Brain microvascular endothelial cell (primary cell): Measurements from ENCODE around the gene AQP7.
"Not testable (repeated sequence)": the region's sequence is repeated elsewhere in the genome, so short reads cannot be mapped to it uniquely, and the experiment has no call there.

Source experiments
- DNase-seq: peaks from one replicate; pipeline ENCODE4 v3.0.0-alpha.2; 2020
- H3K27ac ChIP-seq: fragments of 250-450 bp; sonication (Bioruptor Pico); 2 replicates; pipeline ENCODE4 v1.5.1; 2020; ENCODE audit warnings: mild to moderate bottlenecking, moderate library complexity
- H3K27me3 ChIP-seq: fragments of 250-450 bp; sonication (Bioruptor Pico); replicated peaks from 2 replicates; pipeline ENCODE4 v1.5.1; 2020; ENCODE audit warnings: mild to moderate bottlenecking
- H3K36me3 ChIP-seq: fragments of 250-450 bp; sonication (Bioruptor Pico); replicated peaks from 2 replicates; pipeline ENCODE4 v1.5.1; 2020; ENCODE audit warnings: mild to moderate bottlenecking
- H3K4me3 ChIP-seq: 2 replicates; pipeline ENCODE4 v1.5.1; 2011; ENCODE audit warnings: low read depth, mild to moderate bottlenecking, control low read depth, low read length, moderate library complexity
- CTCF ChIP-seq: IDR thresholded peaks from 2 replicates; pipeline ENCODE4 v1.5.1; 2011; ENCODE audit warnings: low read depth, mild to moderate bottlenecking, moderate library complexity, low read length, control low read depth, inconsistent platforms; ENCODE audit errors: missing control alignments
- in situ Hi-C: cut with HindIII; loops from 2 replicates; pipeline ENCODE4 v1.10.0; 2017; ENCODE audit warnings: low sequenced_read_pairs, low pct_ligation_motif_present

Gene AQP7

GRCh38 chr9:33388110-33388994, 14.0 kb downstream of the AQP7 start:
- no peak for DNase-seq
- in situ Hi-C loops = no loop called here
- no peak overlapping the region for H3K27ac ChIP-seq
- TF ChIP-seq CTCF = no peak
- no peaks in the 10 kb centered on the region for H3K36me3 ChIP-seq
- no peak overlapping the region for H3K4me3 ChIP-seq
- no peaks in the 10 kb centered on the region for H3K27me3 ChIP-seq

GRCh38 chr9:33386998-33387397, 15.4 kb downstream of the AQP7 start:
- DNase-seq, H3K4me3 ChIP-seq, H3K36me3 ChIP-seq, H3K27me3 ChIP-seq, in situ Hi-C loops, H3K27ac ChIP-seq: not testable (repeated sequence)

GRCh38 chr9:33386641-33386996, 15.7 kb downstream of the AQP7 start:
- H3K4me3 ChIP-seq, H3K27ac ChIP-seq, DNase-seq, in situ Hi-C loops, H3K36me3 ChIP-seq, H3K27me3 ChIP-seq: not testable (repeated sequence)

GRCh38 chr9:33385979-33386640, 16.3 kb downstream of the AQP7 start:
- H3K27ac ChIP-seq, DNase-seq, H3K4me3 ChIP-seq, H3K27me3 ChIP-seq, H3K36me3 ChIP-seq, in situ Hi-C loops: not testable (repeated sequence)

- in situ Hi-C loops = not testable (repeated sequence)
Observed at GRCh38 chr9:33385536-33385935, 16.8 kb downstream of the AQP7 start.

GRCh38 chr9:33383396-33383795, 19.0 kb downstream of the AQP7 start:
- H3K27me3 ChIP-seq, H3K27ac ChIP-seq, H3K4me3 ChIP-seq, DNase-seq, in situ Hi-C loops, H3K36me3 ChIP-seq: not testable (repeated sequence)

More at GRCh38 chr9:33385536-33385935, 16.8 kb downstream of the AQP7 start:
- not testable (repeated sequence) for DNase-seq, H3K27me3 ChIP-seq, H3K36me3 ChIP-seq, H3K27ac ChIP-seq, H3K4me3 ChIP-seq

- in situ Hi-C loops, H3K4me3 ChIP-seq, H3K27me3 ChIP-seq, H3K27ac ChIP-seq, H3K36me3 ChIP-seq, DNase-seq: not testable (repeated sequence)
Observed at GRCh38 chr9:33382397-33382796, 20.0 kb downstream of the AQP7 start.

GRCh38 chr9:33381231-33381791, 21.1 kb downstream of the AQP7 start:
- no peak for DNase-seq
- in situ Hi-C loops = no loop called here
- Histone ChIP-seq H3K4me3 (no peak overlapping the region), H3K27ac (no peak overlapping the region), H3K27me3 (no peaks in the 10 kb centered on the region), H3K36me3 (no peaks in the 10 kb centered on the region)
- TF ChIP-seq CTCF = no peak
